OCI-LY1 (cell line): ENCODE results near the gene GOT1.

ENCODE experiments used
- H2AFZ ChIP-seq: fragments of 200-600 bp; sonication (generic), shearing (Covaris generic); 2 replicates; pipeline ENCODE4 v1.6.0; 2014; ENCODE audit warnings: antibody characterized with exemption, mild to moderate bottlenecking, low read length
- H3F3A ChIP-seq: fragments of 200-600 bp; sonication (generic), shearing (Covaris generic); 2 replicates; pipeline ENCODE4 v1.6.0; 2014; ENCODE audit warnings: mild to moderate bottlenecking, antibody characterized with exemption, low read length, moderate library complexity; ENCODE audit not compliant: insufficient read depth
- H3K27ac ChIP-seq: fragments of 200-600 bp; sonication (generic); 2 replicates; pipeline ENCODE4 v1.5.1; 2014; ENCODE audit warnings: low read length, mixed run types, mild to moderate bottlenecking, low read depth; ENCODE audit not compliant: poor library complexity, severe bottlenecking
- H3K27me3 ChIP-seq: fragments of 200-600 bp; sonication (generic); 2 replicates; pipeline ENCODE4 v1.6.0; 2014; ENCODE audit warnings: antibody characterized with exemption, mild to moderate bottlenecking, low read length, moderate library complexity; ENCODE audit not compliant: insufficient read depth
- H3K36me3 ChIP-seq: fragments of 200-600 bp; sonication (generic); 2 replicates; pipeline ENCODE4 v1.6.1; 2014; ENCODE audit warnings: mild to moderate bottlenecking, antibody characterized with exemption, low read length, moderate library complexity, mixed read lengths; ENCODE audit not compliant: insufficient read depth
- H3K4me1 ChIP-seq: fragments of 200-600 bp; sonication (generic); 2 replicates; pipeline ENCODE4 v1.5.1; 2014; ENCODE audit warnings: mild to moderate bottlenecking, low read length, moderate library complexity; ENCODE audit not compliant: insufficient read depth, severe bottlenecking
- H3K4me2 ChIP-seq: fragments of 200-600 bp; sonication (generic), shearing (Covaris generic); 2 replicates; pipeline ENCODE4 v1.6.1; 2014; ENCODE audit warnings: low read length
- H3K4me3 ChIP-seq: fragments of 200-600 bp; sonication (generic); 2 replicates; pipeline ENCODE4 v1.5.1; 2014; ENCODE audit warnings: low read length, low read depth, mild to moderate bottlenecking, mixed read lengths; ENCODE audit not compliant: poor library complexity, severe bottlenecking
- H3K79me2 ChIP-seq: fragments of 200-600 bp; shearing (Covaris generic); 2 replicates; pipeline ENCODE4 v1.6.1; 2016; ENCODE audit warnings: mixed run types, low read length, mixed read lengths; ENCODE audit not compliant: insufficient read depth
- H3K9ac ChIP-seq: fragments of 200-600 bp; sonication (generic), shearing (Covaris generic); 2 replicates; pipeline ENCODE4 v1.6.1; 2014; ENCODE audit warnings: mild to moderate bottlenecking, low read length, mixed read lengths
- H3K9me2 ChIP-seq: fragments of 200-600 bp; sonication (generic), shearing (Covaris generic); 2 replicates; pipeline ENCODE4 v1.6.1; 2014; ENCODE audit warnings: low read depth, mild to moderate bottlenecking, low read length, mixed read lengths
- H3K9me3 ChIP-seq: fragments of 200-600 bp; shearing (Covaris generic); 2 replicates; pipeline ENCODE4 v1.6.1; 2014; ENCODE audit warnings: low read length, mixed read lengths
- H4K20me1 ChIP-seq: fragments of 200-600 bp; sonication (generic), shearing (Covaris generic); 2 replicates; pipeline ENCODE4 v1.6.0; 2016; ENCODE audit warnings: mild to moderate bottlenecking, low read length; ENCODE audit not compliant: insufficient read depth
- CTCF ChIP-seq: fragments of 200-600 bp; sonication (generic), shearing (Covaris generic); IDR thresholded peaks from 2 replicates; pipeline ENCODE4 v1.5.1; 2017; ENCODE audit warnings: mild to moderate bottlenecking, antibody characterized with exemption, low read length, moderate library complexity, mixed read lengths
- EZH2 ChIP-seq: fragments of 200-600 bp; sonication (generic), shearing (Covaris generic); IDR thresholded peaks from 2 replicates; pipeline ENCODE4 v1.8.0; 2017; ENCODE audit warnings: borderline replicate concordance, mixed run types, mild to moderate bottlenecking, antibody characterized with exemption, low read length, moderate library complexity, mixed read lengths

GOT1 gene

DNA sequence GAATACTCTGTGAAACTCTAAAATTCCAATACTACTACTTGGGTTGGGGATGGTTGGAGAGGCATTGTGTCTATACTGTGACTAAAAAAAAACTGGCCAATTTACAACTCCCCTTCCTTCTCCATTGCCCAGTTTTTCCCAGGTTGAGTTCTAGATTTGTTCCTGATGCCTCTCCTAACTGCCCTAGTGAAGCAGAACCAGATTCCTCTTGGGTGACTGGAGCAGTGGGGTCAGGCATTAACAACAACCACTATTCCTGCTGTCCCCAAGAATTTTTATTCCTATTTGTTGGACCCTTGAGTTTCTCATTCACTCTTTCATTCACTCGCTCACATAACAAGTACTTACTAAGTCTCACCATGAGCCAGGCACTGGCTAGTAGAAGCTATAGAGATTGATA lies 5.8 kb downstream of the GOT1 start:
- no peak overlapping the region for H3K4me2 ChIP-seq
- H3K79me2 ChIP-seq, result peaks cover 4% of the 10 kb centered on the region; the same call in 1 of the 2 replicates
- TF ChIP-seq EZH2 (no peak), CTCF (no peak)
- H3K27me3 ChIP-seq, result no peaks in the 10 kb centered on the region
- H3K9ac ChIP-seq, result no peak overlapping the region
- no peak overlapping the region for H2AFZ ChIP-seq
- H3K9me2 ChIP-seq, result no peaks in the 10 kb centered on the region
- H3K36me3 ChIP-seq, result 0 out of 2 replicates have a peak, but pooled peaks cover 5% of the 10 kb centered on the region
- no peaks in the 10 kb centered on the region for H3K9me3 ChIP-seq
- H3F3A ChIP-seq, result no peaks in the 10 kb centered on the region
- H3K4me1 ChIP-seq, result peaks cover 5% of the 10 kb centered on the region
- no peaks in the 10 kb centered on the region for H4K20me1 ChIP-seq
- H3K4me3 ChIP-seq, result no peak overlapping the region
- H3K27ac ChIP-seq, result no peak overlapping the region

GRCh38 chr10:99422529-99423096 lies 7.8 kb downstream of the GOT1 start:
- no peak overlapping the region for H3K9ac ChIP-seq
- TF ChIP-seq EZH2 (no peak), CTCF (no peak)
- peaks cover 9% of the 10 kb centered on the region; the same call in 1 of the 2 replicates for H3K36me3 ChIP-seq
- no peak overlapping the region for H3K27ac ChIP-seq
- H4K20me1 ChIP-seq, result no peaks in the 10 kb centered on the region
- H3K4me1 ChIP-seq, result no peaks in the 10 kb centered on the region
- no peaks in the 10 kb centered on the region for H3K27me3 ChIP-seq
- H3F3A ChIP-seq, result no peaks in the 10 kb centered on the region
- no peaks in the 10 kb centered on the region for H3K9me2 ChIP-seq
- no peaks in the 10 kb centered on the region for H3K9me3 ChIP-seq
- H3K4me3 ChIP-seq, result no peak overlapping the region
- H3K79me2 ChIP-seq, result no peaks in the 10 kb centered on the region
- no peak overlapping the region for H2AFZ ChIP-seq
- H3K4me2 ChIP-seq, result no peak overlapping the region

GRCh38 chr10:99421233-99421739 lies 9.1 kb downstream of the GOT1 start:
- Histone ChIP-seq H3K9me2 (no peaks in the 10 kb centered on the region), H3K27me3 (no peaks in the 10 kb centered on the region), H3K79me2 (no peaks in the 10 kb centered on the region), H3K4me1 (no peaks in the 10 kb centered on the region), H4K20me1 (no peaks in the 10 kb centered on the region), H3K4me3 (no peak overlapping the region), H3K9ac (no peak overlapping the region), H3K27ac (no peak overlapping the region), H3K9me3 (no peaks in the 10 kb centered on the region), H2AFZ (no peak overlapping the region), H3K4me2 (no peak overlapping the region), H3K36me3 (peaks cover 9% of the 10 kb centered on the region; the same call in 1 of the 2 replicates), H3F3A (no peaks in the 10 kb centered on the region)
- TF ChIP-seq EZH2 (no peak), CTCF (no peak)
